Measurements from ENCODE around the gene TMC8.

GRCh38 chr17:78129351-78130089 is 1.1 kb upstream of the TMC8 start:
- TF ChIP-seq CTCF (IDR thresholded peaks at IDR 0.05) (no peak), POLR2A (IDR thresholded peaks at IDR 0.05) (no peak)

All from transverse colon (tissue), 3 donors.